HepG2 (cell line): ENCODE measurements around the gene CAPN12. TPM values are rescaled to one million over a fixed set of nuclear protein-coding genes. Genes with fewer than 3 reads are reported as not detected.
A peak's percentile ranks its signal among the peaks of the same experiment; 100 is the strongest.

ENCODE experiments used
- CTCF ChIP-seq: sonication (generic); formaldehyde crosslinking; IDR thresholded peaks from 2 replicates; pipeline ENCODE4 v1.5.0; 2020; ENCODE audit warnings: mild to moderate bottlenecking, missing genetic modification reagents, moderate library complexity
- MAFF ChIP-seq: IDR thresholded peaks from 2 replicates; pipeline ENCODE4 v1.6.1; 2011; ENCODE audit warnings: low read depth, low read length, improper control_type of control experiment
- MBNL3 ChIP-seq: fragments of 250-450 bp; sonication (Bioruptor Pico); conservative IDR thresholded peaks from 2 replicates; pipeline ENCODE4 v1.8.0; 2022; ENCODE audit warnings: mild to moderate bottlenecking, inconsistent platforms
- NAIF1 ChIP-seq: sonication (generic); formaldehyde crosslinking; IDR thresholded peaks from 2 replicates; pipeline ENCODE4 v1.5.0; 2020; ENCODE audit warnings: mild to moderate bottlenecking, missing genetic modification reagents, borderline replicate concordance
- NFIB ChIP-seq: sonication (generic); formaldehyde crosslinking; IDR thresholded peaks from 2 replicates; pipeline ENCODE4 v1.9.0; 2021; ENCODE audit warnings: missing genetic modification reagents, mild to moderate bottlenecking, borderline replicate concordance
- PLRG1 ChIP-seq: fragments of 450-650 bp; conservative IDR thresholded peaks from 2 replicates; pipeline ENCODE4 v1.6.1; 2016
- SMC3 ChIP-seq: IDR thresholded peaks from 2 replicates; pipeline ENCODE4 v1.6.1; 2011; ENCODE audit warnings: low read length, improper control_type of control experiment
- SP4 ChIP-seq: sonication (generic); formaldehyde crosslinking; IDR thresholded peaks from 2 replicates; pipeline ENCODE4 v1.8.1; 2023; ENCODE audit warnings: mild to moderate bottlenecking, missing genetic modification reagents
- TEF ChIP-seq: sonication (generic); formaldehyde crosslinking; IDR thresholded peaks from 2 replicates; pipeline ENCODE4 v1.5.0; 2020; ENCODE audit warnings: missing genetic modification reagents
- THRA ChIP-seq: sonication (generic); formaldehyde crosslinking; IDR thresholded peaks from 2 replicates; pipeline ENCODE4 v1.4.0; 2020; ENCODE audit warnings: missing genetic modification reagents, borderline replicate concordance
- ZBTB20 ChIP-seq: sonication (generic); formaldehyde crosslinking; IDR thresholded peaks from 2 replicates; pipeline ENCODE4 v1.8.1; 2023; ENCODE audit warnings: missing genetic modification reagents, low read depth, mild to moderate bottlenecking, borderline replicate concordance
- ZMAT5 ChIP-seq: sonication (generic); formaldehyde crosslinking; IDR thresholded peaks from 2 replicates; pipeline ENCODE4 v1.5.0; 2020; ENCODE audit warnings: mild to moderate bottlenecking, low read depth, missing genetic modification reagents, borderline replicate concordance
- polyA plus RNA-seq, 8 experiments: library from polyadenylated mRNA; depleted of rRNA in 3 of 8; stranded (reverse) in 7 of 8; unstranded in 1 of 8; fragments of >200 nt; fragmentation: Illumina TruSeq in 4 of 8; extraction: Trizol in 4 of 8; gene quantifications; 2 replicates each; pipeline versions ENCODE4 v1.2.1 to v1.2.3, GENCODE V29; 2011 to 2016; ENCODE audit warnings: low read depth in 4 of 8, missing spikeins in 1 of 8, mixed read lengths in 1 of 8; ENCODE audit not compliant: insufficient read depth in 1 of 8
- total RNA-seq, 5 experiments: library from RNA; depleted of rRNA; stranded (reverse); fragments of >200 nt; fragmentation: Illumina TruSeq; extraction: Trizol; gene quantifications; 2 replicates each; pipeline ENCODE4 v1.2.3, GENCODE V29; 2016; ENCODE audit warnings: low read depth in 1 of 5
- TF ChIP-seq, protein P1 (sequence below): IDR thresholded peaks from 2 replicates; pipeline ENCODE4 v1.4.0; 2020; ENCODE audit warnings: mild to moderate bottlenecking, missing genetic modification reagents
- TF ChIP-seq, protein P2 (sequence below): IDR thresholded peaks from 2 replicates; pipeline ENCODE4 v1.6.1; 2016; ENCODE audit warnings: control low read depth
- TF ChIP-seq, protein P3 (sequence below): sonication (generic); formaldehyde crosslinking; conservative IDR thresholded peaks from 2 replicates; pipeline ENCODE4 v1.4.0; 2020; ENCODE audit warnings: missing genetic modification reagents

CAPN12 gene
- total and polyA plus RNA-seq, 2 of the 13 experiments (the other 11 are each of a cell fraction or from before 2014, with no cell fraction given): 1.6 to 13.6 TPM

GRCh38 chr19:38701455-38702063 lies 42.7 kb downstream of the CAPN12 start (continued):
- TF ChIP-seq MAFF: peak; percentile 27; the same call in 1 of the 2 replicates
- peak; percentile 69; the same call in 1 of the 2 replicates for TF ChIP-seq ZBTB20
- no peak for TF ChIP-seq TEF (CRISPR knock-in tag)
- no peak for TF ChIP-seq ZMAT5 (CRISPR knock-in tag)
- TF ChIP-seq, protein P1, sequence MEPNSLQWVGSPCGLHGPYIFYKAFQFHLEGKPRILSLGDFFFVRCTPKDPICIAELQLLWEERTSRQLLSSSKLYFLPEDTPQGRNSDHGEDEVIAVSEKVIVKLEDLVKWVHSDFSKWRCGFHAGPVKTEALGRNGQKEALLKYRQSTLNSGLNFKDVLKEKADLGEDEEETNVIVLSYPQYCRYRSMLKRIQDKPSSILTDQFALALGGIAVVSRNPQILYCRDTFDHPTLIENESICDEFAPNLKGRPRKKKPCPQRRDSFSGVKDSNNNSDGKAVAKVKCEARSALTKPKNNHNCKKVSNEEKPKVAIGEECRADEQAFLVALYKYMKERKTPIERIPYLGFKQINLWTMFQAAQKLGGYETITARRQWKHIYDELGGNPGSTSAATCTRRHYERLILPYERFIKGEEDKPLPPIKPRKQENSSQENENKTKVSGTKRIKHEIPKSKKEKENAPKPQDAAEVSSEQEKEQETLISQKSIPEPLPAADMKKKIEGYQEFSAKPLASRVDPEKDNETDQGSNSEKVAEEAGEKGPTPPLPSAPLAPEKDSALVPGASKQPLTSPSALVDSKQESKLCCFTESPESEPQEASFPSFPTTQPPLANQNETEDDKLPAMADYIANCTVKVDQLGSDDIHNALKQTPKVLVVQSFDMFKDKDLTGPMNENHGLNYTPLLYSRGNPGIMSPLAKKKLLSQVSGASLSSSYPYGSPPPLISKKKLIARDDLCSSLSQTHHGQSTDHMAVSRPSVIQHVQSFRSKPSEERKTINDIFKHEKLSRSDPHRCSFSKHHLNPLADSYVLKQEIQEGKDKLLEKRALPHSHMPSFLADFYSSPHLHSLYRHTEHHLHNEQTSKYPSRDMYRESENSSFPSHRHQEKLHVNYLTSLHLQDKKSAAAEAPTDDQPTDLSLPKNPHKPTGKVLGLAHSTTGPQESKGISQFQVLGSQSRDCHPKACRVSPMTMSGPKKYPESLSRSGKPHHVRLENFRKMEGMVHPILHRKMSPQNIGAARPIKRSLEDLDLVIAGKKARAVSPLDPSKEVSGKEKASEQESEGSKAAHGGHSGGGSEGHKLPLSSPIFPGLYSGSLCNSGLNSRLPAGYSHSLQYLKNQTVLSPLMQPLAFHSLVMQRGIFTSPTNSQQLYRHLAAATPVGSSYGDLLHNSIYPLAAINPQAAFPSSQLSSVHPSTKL: peak; percentile 89
- TF ChIP-seq CTCF: peak; percentile 21; the same call in 1 of the 2 replicates
- TF ChIP-seq, protein P2, sequence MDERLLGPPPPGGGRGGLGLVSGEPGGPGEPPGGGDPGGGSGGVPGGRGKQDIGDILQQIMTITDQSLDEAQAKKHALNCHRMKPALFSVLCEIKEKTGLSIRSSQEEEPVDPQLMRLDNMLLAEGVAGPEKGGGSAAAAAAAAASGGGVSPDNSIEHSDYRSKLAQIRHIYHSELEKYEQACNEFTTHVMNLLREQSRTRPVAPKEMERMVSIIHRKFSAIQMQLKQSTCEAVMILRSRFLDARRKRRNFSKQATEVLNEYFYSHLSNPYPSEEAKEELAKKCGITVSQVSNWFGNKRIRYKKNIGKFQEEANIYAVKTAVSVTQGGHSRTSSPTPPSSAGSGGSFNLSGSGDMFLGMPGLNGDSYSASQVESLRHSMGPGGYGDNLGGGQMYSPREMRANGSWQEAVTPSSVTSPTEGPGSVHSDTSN: 0 out of 2 replicates have a peak, but pooled peaks have one; percentile 35
- peak; percentile 42; the same call in 1 of the 2 replicates for TF ChIP-seq SP4
- TF ChIP-seq NFIB: no peak
- TF ChIP-seq NAIF1: peak; percentile 57; the same call in 1 of the 2 replicates
- TF ChIP-seq THRA: peak; percentile 90
- TF ChIP-seq MBNL3 (CRISPR knock-in tag): no peak
- TF ChIP-seq PLRG1: no peak
- peak; percentile 26; the same call in 1 of the 2 replicates for TF ChIP-seq SMC3
- TF ChIP-seq, protein P3, sequence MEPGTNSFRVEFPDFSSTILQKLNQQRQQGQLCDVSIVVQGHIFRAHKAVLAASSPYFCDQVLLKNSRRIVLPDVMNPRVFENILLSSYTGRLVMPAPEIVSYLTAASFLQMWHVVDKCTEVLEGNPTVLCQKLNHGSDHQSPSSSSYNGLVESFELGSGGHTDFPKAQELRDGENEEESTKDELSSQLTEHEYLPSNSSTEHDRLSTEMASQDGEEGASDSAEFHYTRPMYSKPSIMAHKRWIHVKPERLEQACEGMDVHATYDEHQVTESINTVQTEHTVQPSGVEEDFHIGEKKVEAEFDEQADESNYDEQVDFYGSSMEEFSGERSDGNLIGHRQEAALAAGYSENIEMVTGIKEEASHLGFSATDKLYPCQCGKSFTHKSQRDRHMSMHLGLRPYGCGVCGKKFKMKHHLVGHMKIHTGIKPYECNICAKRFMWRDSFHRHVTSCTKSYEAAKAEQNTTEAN: peak; percentile 86
